ENCODE data around the gene HS3ST1.

HS3ST1 gene

GRCh38 chr4:11427121-11427996 is 1.3 kb downstream of the HS3ST1 start:
- Histone ChIP-seq H3K27me3 (no peaks in the 10 kb centered on the region), H3K4me3 (peak overlapping the region; percentile 53 to 55), H3K36me3 (no peaks in the 10 kb centered on the region), H3K4me1 (peaks cover 7 to 33% (median 22%) of the 10 kb centered on the region in 4 donors), H3K27ac (no peak overlapping the region), H3K9me3 (no peaks in the 10 kb centered on the region)
- no peak for TF ChIP-seq CTCF (IDR thresholded peaks at IDR 0.05)
- DNase-seq = no peak
- intact Hi-C loops (cut with DNase I; ENCODE audit: low total_unique reads) = loop anchor here (10.0 kb wide), 1 partner anchor 843 kb away; no protein-coding TSS in a partner anchor

DNA sequence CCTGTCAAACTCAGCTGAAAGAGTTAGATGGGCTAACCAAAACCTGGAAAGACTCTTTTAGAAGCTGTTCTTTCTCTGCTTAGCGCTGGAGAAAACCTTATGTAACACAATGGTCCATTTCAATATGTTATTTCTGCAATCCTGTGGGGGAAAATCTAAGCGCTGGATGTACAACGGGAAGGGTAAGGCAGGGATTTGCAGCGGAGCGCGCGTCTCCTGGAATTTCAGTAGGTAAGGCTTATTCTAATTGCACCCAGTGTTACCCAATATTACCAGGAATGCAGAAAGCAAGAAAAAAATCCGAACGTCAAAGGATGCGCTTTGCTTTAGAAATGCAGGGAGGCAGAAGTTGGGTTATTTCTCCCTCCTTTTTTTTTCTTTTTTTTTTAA is 2.0 kb downstream of the HS3ST1 start:
- no peak for TF ChIP-seq CTCF (IDR thresholded peaks at IDR 0.05)
- DNase-seq = no peak
- Histone ChIP-seq H3K27ac (no peak overlapping the region), H3K9me3 (no peaks in the 10 kb centered on the region), H3K4me3 (peak overlapping the region; percentile 53 to 55), H3K4me1 (peaks cover 7 to 33% (median 22%) of the 10 kb centered on the region in 4 donors), H3K27me3 (no peaks in the 10 kb centered on the region), H3K36me3 (no peaks in the 10 kb centered on the region)
- intact Hi-C loops (cut with DNase I; ENCODE audit: low total_unique reads) = loop anchor here (10.0 kb wide), 1 partner anchor 842 kb away; no protein-coding TSS in a partner anchor

- intact Hi-C loops (cut with DNase I; ENCODE audit: low total_unique reads) = loop anchor here (10.0 kb wide), 1 partner anchor 841 kb away; no protein-coding TSS in a partner anchor
- H3K36me3 ChIP-seq = no peaks in the 10 kb centered on the region
- no peaks in the 10 kb centered on the region for H3K27me3 ChIP-seq
- H3K9me3 ChIP-seq = no peaks in the 10 kb centered on the region
- H3K4me1 ChIP-seq = peaks cover 7 to 33% (median 22%) of the 10 kb centered on the region in 4 donors
- H3K4me3 ChIP-seq = no peak overlapping the region
- DNase-seq = no peak
- no peak for TF ChIP-seq CTCF (IDR thresholded peaks at IDR 0.05)
- H3K27ac ChIP-seq = no peak overlapping the region
Observed at GRCh38 chr4:11426003-11426402, 2.7 kb downstream of the HS3ST1 start.

- H3K4me1 ChIP-seq = peaks cover 7 to 33% (median 22%) of the 10 kb centered on the region in 4 donors
- no peaks in the 10 kb centered on the region for H3K36me3 ChIP-seq
- H3K9me3 ChIP-seq = no peaks in the 10 kb centered on the region
- no peak overlapping the region for H3K27ac ChIP-seq
- no peak for DNase-seq
- no peaks in the 10 kb centered on the region for H3K27me3 ChIP-seq
- no peak overlapping the region for H3K4me3 ChIP-seq
- no peak for TF ChIP-seq CTCF (IDR thresholded peaks at IDR 0.05)
- intact Hi-C loops (cut with DNase I; ENCODE audit: low total_unique reads) = loop anchor here (10.0 kb wide), 1 partner anchor 840 kb away; no protein-coding TSS in a partner anchor
Observed at GRCh38 chr4:11424856-11425255, 3.8 kb downstream of the HS3ST1 start.

DNA sequence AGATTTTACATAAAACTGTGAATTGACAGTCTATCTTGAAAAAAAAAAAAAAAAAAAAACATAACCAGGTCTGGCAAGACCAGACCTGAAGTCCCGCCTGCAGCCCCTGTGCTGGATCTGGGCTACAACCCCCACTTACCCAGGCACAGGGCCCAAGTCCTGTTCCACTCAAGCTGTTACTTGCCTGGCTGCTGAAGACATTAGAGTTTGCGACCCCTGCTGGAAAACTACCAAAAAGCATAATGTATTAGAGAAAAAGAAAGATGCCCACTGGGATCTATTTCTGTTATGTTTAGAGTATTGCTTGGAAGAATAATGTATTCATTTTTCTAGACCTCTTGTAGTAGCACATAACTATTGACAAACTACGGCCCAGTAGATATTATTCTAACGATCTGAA is 4.7 kb downstream of the HS3ST1 start:
- no peak for DNase-seq
- no peak overlapping the region for H3K27ac ChIP-seq
- no peak overlapping the region for H3K4me3 ChIP-seq
- intact Hi-C loops (cut with DNase I; ENCODE audit: low total_unique reads) = loop anchor here (10.0 kb wide), 1 partner anchor 839 kb away; no protein-coding TSS in a partner anchor
- no peaks in the 10 kb centered on the region for H3K27me3 ChIP-seq
- no peaks in the 10 kb centered on the region for H3K9me3 ChIP-seq
- no peaks in the 10 kb centered on the region for H3K36me3 ChIP-seq
- TF ChIP-seq CTCF (IDR thresholded peaks at IDR 0.05) = peak; percentile 10 to 18
- peaks cover 7 to 26% (median 19%) of the 10 kb centered on the region in 4 donors for H3K4me1 ChIP-seq

All from tibial artery (tissue), 4 donors.